Gastrocnemius medialis (tissue), 4 donors: ENCODE results near the gene IL7R. TPM values are rescaled to one million over a fixed set of nuclear protein-coding genes. Genes with fewer than 3 reads are reported as not detected.

ENCODE experiments used
- ATAC-seq, 2 donors: fragments of 150-250 bp; one replicate each; pipeline ENCODE4 v1.9.1; 2016
- DNase-seq, 2 donors: peaks; one replicate each; pipeline ENCODE4 v3.0.0-alpha.2; 2019
- H3K27ac ChIP-seq, 4 donors: fragments of 200-600 bp; sonication (generic); 1 replicate in 1 of 4; 2 replicates in 3 of 4; pipeline ENCODE4 v1.5.1; 2016 to 2018; ENCODE audit warnings: mild to moderate bottlenecking in 2 of 4, moderate library complexity in 1 of 4
- H3K27me3 ChIP-seq, 3 donors: fragments of 200-600 bp; sonication (generic) in 2 of 3; 1 replicate in 1 of 3; 2 replicates in 2 of 3; pipeline versions ENCODE4 v1.5.1 to v1.6.0; 2016 to 2019; ENCODE audit warnings: mild to moderate bottlenecking in 1 of 3, moderate library complexity in 1 of 3
- H3K36me3 ChIP-seq, 2 donors: fragments of 200-600 bp; sonication (generic) in 1 of 2; one replicate each; pipeline ENCODE4 v1.5.1; 2017 to 2018
- H3K4me1 ChIP-seq, 2 donors: fragments of 200-600 bp; sonication (generic) in 1 of 2; one replicate each; pipeline ENCODE4 v1.5.1; 2016 to 2017; ENCODE audit warnings: mild to moderate bottlenecking in 2 of 2
- H3K4me3 ChIP-seq, 4 donors: fragments of 200-600 bp; sonication (generic) in 3 of 4; 1 replicate in 1 of 4; 2 replicates in 3 of 4; pipeline ENCODE4 v1.5.1; 2016 to 2019; ENCODE audit warnings: mild to moderate bottlenecking in 2 of 4
- H3K9me3 ChIP-seq, 3 donors: fragments of 200-600 bp; sonication (generic) in 2 of 3; 1 replicate in 1 of 3; 2 replicates in 2 of 3; pipeline ENCODE4 v1.5.1; 2016 to 2019
- CTCF ChIP-seq, 5 experiments: fragments of 450-650 bp in 3 of 5; fragments of 200-600 bp in 2 of 5; sonication (generic) in 2 of 5; IDR thresholded peaks in 4 of 5; conservative IDR thresholded peaks in 1 of 5; 1 replicate in 4 of 5; 2 replicates in 1 of 5; pipeline ENCODE4 v1.5.1; 2016 to 2019; ENCODE audit warnings: antibody characterized with exemption in 5 of 5, mild to moderate bottlenecking in 3 of 5, moderate library complexity in 3 of 5
- POLR2A ChIP-seq, 2 donors: fragments of 450-650 bp; IDR thresholded peaks; one replicate each; pipeline ENCODE4 v1.6.1; 2017; ENCODE audit warnings: antibody characterized with exemption in 2 of 2, mild to moderate bottlenecking in 2 of 2, moderate library complexity in 2 of 2
- in situ Hi-C, 4 donors: fragments of 200-750 bp; cut with MboI; loops; one replicate each; pipeline versions ENCODE4 v1.15.0 to v1.8.0; 2017; ENCODE audit warnings: low sequenced_read_pairs in 4 of 4
- intact Hi-C: fragments of 100-400 bp; cut with DNase I; formaldehyde crosslinking; loops from one replicate; pipeline ENCODE4 v1.15.1; 2023; ENCODE audit warnings: low total_unique reads
- total RNA-seq, 4 donors: library from RNA; depleted of rRNA; stranded (reverse); fragments of >200 nt; gene quantifications; one replicate each; pipeline versions ENCODE4 v1.1.0 to v1.2.3, GENCODE V29; 2016

IL7R gene, protein sequence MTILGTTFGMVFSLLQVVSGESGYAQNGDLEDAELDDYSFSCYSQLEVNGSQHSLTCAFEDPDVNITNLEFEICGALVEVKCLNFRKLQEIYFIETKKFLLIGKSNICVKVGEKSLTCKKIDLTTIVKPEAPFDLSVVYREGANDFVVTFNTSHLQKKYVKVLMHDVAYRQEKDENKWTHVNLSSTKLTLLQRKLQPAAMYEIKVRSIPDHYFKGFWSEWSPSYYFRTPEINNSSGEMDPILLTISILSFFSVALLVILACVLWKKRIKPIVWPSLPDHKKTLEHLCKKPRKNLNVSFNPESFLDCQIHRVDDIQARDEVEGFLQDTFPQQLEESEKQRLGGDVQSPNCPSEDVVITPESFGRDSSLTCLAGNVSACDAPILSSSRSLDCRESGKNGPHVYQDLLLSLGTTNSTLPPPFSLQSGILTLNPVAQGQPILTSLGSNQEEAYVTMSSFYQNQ
- total RNA-seq = 1 to 10 TPM in 1 of 4 donors, under 1 TPM in 3; 0.29 to 1.0 (median 0.72) TPM

DNA sequence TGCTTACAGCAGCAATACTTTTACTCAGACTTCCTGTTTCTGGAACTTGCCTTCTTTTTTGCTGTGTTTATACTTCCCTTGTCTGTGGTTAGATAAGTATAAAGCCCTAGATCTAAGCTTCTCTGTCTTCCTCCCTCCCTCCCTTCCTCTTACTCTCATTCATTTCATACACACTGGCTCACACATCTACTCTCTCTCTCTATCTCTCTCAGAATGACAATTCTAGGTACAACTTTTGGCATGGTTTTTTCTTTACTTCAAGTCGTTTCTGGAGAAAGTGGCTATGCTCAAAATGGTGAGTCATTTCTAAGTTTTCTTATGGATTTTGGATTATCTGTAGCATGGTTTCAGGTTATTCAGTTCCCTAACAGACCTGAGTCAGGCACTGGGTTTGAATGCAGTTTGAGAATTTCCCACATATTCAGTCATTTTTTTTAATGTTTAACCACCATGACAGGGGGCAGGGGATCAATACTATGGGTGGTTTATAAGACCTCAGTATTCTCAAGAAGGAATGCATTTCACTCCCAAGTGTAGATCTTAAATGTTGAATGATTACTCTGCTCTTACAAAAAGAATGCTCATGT lies at the start of gene IL7R:
Gene IL7R (plus strand): TSS at position 127 of the 587 bp plus-strand sequence. CDS start 87 bp downstream, at position 214.
- no peak for TF ChIP-seq POLR2A (IDR thresholded peaks at IDR 0.05)
- no peak for TF ChIP-seq CTCF (IDR thresholded peaks at IDR 0.05 in 4 of 5, conservative IDR thresholded peaks at IDR 0.05 in 1 of 5)
- H3K4me3 ChIP-seq = no peak within 1 kb of the TSS
- H3K27ac ChIP-seq = no peak within 1 kb of the TSS
- no peaks in the 10 kb centered on the region for H3K36me3 ChIP-seq
- intact Hi-C loops (no loop called here), in situ Hi-C loops (no loop called here)
- ATAC-seq = no peak
- no peaks in the 10 kb centered on the region for H3K9me3 ChIP-seq
- peaks cover 0 to 3% of the 10 kb centered on the region in 2 donors for H3K4me1 ChIP-seq
- peaks cover 0 to 3% (median 0%) of the 10 kb centered on the region in 3 donors for H3K27me3 ChIP-seq
- DNase-seq = no peak

DNA sequence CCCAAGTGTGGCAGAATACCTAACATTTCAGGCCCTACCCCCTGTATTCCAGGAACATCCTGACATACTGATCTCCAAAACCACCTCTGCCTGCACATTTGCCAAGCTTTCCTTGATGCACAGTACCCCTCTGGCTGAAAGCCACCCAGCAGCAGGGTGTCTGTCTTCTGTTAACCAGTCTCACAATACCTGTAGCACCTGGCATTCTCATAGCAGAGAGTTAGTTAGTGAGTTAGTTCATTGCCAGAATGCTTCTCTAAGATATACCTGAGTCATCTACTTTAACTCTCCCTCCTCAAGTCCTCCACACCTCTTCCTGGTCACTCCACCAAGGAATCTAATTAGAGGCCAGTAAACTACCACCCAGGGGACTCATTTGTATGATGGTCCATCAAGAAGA lies 46.1 kb upstream of the IL7R start:
- H3K9me3 ChIP-seq = no peaks in the 10 kb centered on the region
- no peaks in the 10 kb centered on the region for H3K36me3 ChIP-seq
- ATAC-seq (no peak), DNase-seq (no peak)
- TF ChIP-seq POLR2A (IDR thresholded peaks at IDR 0.05) (no peak), CTCF (IDR thresholded peaks at IDR 0.05 in 4 of 5, conservative IDR thresholded peaks at IDR 0.05 in 1 of 5) (no peak)
- in situ Hi-C loops (no loop called here), intact Hi-C loops (no loop called here)
- H3K4me3 ChIP-seq = no peak overlapping the region
- no peak overlapping the region for H3K27ac ChIP-seq
- H3K4me1 ChIP-seq = no peaks in the 10 kb centered on the region
- no peaks in the 10 kb centered on the region for H3K27me3 ChIP-seq

DNA sequence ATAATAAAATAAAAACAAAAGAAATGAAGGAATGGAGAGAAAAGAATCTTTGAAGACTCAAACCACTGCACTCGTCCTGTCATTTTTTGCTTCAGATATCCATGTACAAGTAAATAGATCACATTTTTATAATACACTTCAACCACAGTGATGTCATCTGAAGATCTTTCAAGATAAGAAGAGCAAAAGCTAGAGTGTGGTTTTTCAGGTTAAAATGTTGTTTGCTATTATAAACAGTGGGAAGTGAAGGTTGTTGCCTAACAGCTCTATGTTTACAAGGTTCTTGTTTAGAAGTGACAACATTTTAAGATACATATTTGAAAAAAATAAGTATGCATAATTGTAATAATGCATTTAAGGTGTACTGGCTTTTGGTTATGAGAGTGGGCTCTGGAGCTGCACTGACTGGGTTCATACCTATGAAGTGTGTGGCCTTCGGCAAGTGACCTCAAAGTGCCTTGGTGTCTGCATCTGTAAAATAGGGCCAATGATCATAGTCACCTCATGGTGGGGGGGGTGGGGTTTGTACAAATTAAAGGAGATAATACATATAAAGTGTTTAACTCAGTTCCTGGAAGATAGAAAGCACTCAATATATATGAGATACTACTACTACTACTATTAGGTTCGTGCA lies 45.5 kb upstream of the IL7R start:
- in situ Hi-C loops = no loop called here
- H3K36me3 ChIP-seq = no peaks in the 10 kb centered on the region
- intact Hi-C loops = no loop called here
- TF ChIP-seq CTCF (IDR thresholded peaks at IDR 0.05 in 4 of 5, conservative IDR thresholded peaks at IDR 0.05 in 1 of 5) (no peak), POLR2A (IDR thresholded peaks at IDR 0.05) (no peak)
- no peak for DNase-seq
- H3K4me3 ChIP-seq = no peak overlapping the region
- H3K4me1 ChIP-seq = no peaks in the 10 kb centered on the region
- H3K27me3 ChIP-seq = no peaks in the 10 kb centered on the region
- no peak for ATAC-seq
- no peak overlapping the region for H3K27ac ChIP-seq
- no peaks in the 10 kb centered on the region for H3K9me3 ChIP-seq

DNA sequence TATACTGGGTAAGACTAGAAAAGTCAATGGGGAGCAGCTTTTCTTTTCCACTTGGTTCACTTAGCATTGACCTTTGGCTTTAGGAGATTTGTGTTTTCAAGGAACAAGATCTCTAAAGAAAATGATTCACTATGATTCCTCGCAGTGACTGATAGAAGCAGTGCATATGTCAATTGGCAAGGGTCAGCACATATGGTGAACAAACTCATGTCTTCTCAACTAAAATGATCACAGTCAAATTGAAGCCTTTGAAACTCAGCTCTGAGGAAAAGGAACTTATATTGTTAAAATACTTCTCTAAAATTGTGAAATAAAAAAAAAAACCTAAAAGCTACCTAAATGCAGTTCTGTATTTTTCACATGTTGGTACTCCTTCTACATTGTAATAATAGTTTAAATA lies 43.2 kb upstream of the IL7R start:
- in situ Hi-C loops (no loop called here), intact Hi-C loops (no loop called here)
- Histone ChIP-seq H3K27ac (no peak overlapping the region), H3K4me3 (no peak overlapping the region), H3K9me3 (no peaks in the 10 kb centered on the region), H3K27me3 (no peaks in the 10 kb centered on the region), H3K4me1 (no peaks in the 10 kb centered on the region), H3K36me3 (no peaks in the 10 kb centered on the region)
- TF ChIP-seq CTCF (IDR thresholded peaks at IDR 0.05 in 4 of 5, conservative IDR thresholded peaks at IDR 0.05 in 1 of 5) (no peak), POLR2A (IDR thresholded peaks at IDR 0.05) (no peak)
- no peak for DNase-seq
- no peak for ATAC-seq
